ENCODE data around the gene DNAH8.

Gene DNAH8

DNA sequence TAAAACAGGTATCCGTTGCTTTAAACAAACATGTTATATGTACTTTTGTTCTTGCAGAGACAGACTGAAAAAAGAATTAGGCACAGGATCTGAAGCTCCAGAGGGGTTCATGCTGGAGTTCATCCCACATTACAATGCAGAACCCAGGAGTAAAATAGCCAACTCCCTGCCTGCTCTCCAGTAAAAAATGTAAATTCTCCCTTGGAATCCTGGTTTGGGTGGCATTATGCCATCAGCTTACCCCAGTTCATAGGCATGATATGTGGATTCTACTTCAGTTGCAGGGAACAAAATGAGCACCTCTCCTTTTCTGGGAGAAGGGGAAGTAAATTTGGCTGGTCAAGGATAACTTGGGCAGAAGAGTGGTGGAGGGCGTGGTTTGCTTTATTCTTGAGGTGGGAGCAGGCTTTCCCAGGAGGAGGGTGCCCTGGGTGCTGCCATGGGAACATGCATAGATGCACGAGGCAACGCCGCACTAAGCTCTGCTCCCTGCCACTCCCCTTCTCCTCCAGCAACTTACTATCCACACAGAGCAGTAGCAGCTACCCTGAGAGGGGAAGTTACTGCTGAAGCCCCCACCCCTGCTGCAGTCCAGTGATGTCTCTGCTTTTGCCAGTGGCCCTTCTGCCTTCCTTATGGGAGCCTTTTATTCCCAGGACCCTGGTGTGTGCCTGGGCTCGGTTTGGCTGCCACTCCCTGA lies 261.8 kb downstream of the DNAH8 start:
- TF ChIP-seq, protein P1, sequence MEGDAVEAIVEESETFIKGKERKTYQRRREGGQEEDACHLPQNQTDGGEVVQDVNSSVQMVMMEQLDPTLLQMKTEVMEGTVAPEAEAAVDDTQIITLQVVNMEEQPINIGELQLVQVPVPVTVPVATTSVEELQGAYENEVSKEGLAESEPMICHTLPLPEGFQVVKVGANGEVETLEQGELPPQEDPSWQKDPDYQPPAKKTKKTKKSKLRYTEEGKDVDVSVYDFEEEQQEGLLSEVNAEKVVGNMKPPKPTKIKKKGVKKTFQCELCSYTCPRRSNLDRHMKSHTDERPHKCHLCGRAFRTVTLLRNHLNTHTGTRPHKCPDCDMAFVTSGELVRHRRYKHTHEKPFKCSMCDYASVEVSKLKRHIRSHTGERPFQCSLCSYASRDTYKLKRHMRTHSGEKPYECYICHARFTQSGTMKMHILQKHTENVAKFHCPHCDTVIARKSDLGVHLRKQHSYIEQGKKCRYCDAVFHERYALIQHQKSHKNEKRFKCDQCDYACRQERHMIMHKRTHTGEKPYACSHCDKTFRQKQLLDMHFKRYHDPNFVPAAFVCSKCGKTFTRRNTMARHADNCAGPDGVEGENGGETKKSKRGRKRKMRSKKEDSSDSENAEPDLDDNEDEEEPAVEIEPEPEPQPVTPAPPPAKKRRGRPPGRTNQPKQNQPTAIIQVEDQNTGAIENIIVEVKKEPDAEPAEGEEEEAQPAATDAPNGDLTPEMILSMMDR (IDR thresholded peaks at IDR 0.05; ENCODE audit: low read depth, low read length) = no peak
- DNase-seq (ENCODE audit: low read depth in 2 of 2) = no peak
- H3K4me3 ChIP-seq (replicated peaks in 1 of 2; ENCODE audit: low read depth in 2 of 2, low read length in 2 of 2) = no peak overlapping the region

DNA sequence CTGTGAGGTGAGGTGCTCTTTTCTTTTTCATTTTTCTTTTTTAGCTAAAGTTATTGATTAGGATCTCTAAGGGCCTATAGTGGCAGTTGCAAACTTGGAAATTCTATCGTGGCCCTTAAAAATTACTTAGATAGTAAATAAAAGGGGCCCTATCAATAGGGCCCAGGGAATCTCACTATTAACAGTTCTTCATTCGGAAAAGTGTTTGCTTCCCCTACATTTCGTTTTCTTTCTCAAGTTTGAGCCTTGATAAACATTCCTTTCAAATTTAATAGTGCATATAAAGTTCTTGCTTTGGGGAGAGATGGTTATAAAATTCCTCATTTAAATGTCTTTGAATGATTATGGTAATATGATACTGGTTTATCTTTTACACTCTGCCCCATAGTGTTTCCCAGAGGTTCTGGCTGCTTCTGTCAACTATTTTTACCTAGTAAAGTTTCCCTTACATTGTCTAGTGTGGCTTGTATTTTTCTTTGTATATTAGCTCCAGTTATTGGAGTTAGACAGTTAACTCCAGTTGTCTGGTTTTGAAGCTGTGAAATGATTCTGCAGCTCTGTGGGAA lies 263.1 kb downstream of the DNAH8 start:
- TF ChIP-seq, protein P1 (IDR thresholded peaks at IDR 0.05; ENCODE audit: low read depth, low read length) = no peak
- no peak overlapping the region for H3K4me3 ChIP-seq (replicated peaks in 1 of 2; ENCODE audit: low read depth in 2 of 2, low read length in 2 of 2)
- DNase-seq (ENCODE audit: low read depth in 2 of 2) = no peak

DNA sequence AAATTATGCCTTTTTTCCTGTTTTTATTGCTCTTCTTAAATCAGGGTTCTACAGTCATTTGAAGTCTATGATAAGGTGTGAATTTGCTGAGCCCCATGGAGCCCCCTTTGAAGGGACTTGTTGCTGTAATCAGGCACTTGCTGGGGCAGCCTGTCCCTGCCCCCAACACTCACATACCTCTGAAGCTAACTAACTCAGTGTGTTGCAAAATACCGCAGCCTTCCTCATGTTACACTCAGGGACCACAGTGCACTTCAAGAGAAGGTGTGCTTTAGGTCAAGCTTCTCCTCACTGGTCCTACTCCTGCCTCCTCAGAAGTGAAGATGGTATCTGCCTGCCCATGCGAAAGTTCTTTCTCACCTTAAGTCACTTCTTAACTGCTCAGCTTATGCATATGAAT lies 267.4 kb downstream of the DNAH8 start:
- H3K4me3 ChIP-seq (replicated peaks in 1 of 2; ENCODE audit: low read depth in 2 of 2, low read length in 2 of 2) = no peak overlapping the region
- TF ChIP-seq, protein P1 (IDR thresholded peaks at IDR 0.05; ENCODE audit: low read depth, low read length) = no peak
- DNase-seq (ENCODE audit: low read depth in 2 of 2) = no peak

DNA sequence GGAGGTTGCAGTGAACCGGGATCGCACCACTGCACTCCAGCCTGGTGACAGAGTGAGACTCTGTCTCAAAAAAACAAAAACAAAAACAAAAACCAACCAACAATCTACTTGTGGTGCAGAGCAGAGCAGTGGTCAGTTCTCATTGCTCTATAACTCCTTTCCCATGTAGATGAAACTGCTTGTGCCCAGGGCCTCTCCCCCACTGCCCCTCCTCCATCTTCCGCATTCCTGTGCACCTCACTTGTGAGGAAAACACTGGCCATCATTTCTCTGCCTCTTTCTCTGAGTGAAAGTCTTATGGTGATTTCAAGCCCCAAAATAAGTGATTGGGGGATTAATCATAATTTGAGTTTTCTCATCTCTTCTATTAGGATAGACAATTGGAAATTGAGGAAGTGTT lies 269.6 kb downstream of the DNAH8 start:
- TF ChIP-seq, protein P1 (IDR thresholded peaks at IDR 0.05; ENCODE audit: low read depth, low read length) = no peak
- no peak for DNase-seq (ENCODE audit: low read depth in 2 of 2)
- H3K4me3 ChIP-seq (replicated peaks in 1 of 2; ENCODE audit: low read depth in 2 of 2, low read length in 2 of 2) = no peak overlapping the region

DNA sequence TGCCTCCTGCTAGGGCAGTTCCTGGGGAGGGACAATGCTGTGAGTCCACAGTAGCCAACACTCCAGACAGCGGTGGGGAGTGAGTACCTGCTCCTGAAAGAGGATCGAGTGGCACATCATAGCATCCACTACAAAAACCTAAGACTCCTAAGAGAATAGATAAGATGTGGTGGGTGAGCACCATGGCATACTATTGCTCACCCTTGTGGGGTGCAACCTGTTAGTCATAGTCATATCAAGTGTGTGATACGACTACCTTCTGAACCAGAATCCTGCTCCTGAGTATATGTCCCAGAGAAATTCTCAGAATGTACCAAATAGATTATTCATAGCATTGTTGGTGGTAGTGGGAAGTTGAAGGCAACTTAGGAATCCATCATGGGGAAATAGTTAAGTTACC lies 270.7 kb downstream of the DNAH8 start:
- no peak overlapping the region for H3K4me3 ChIP-seq (replicated peaks in 1 of 2; ENCODE audit: low read depth in 2 of 2, low read length in 2 of 2)
- no peak for DNase-seq (ENCODE audit: low read depth in 2 of 2)
- TF ChIP-seq, protein P1 (IDR thresholded peaks at IDR 0.05; ENCODE audit: low read depth, low read length) = no peak

DNA sequence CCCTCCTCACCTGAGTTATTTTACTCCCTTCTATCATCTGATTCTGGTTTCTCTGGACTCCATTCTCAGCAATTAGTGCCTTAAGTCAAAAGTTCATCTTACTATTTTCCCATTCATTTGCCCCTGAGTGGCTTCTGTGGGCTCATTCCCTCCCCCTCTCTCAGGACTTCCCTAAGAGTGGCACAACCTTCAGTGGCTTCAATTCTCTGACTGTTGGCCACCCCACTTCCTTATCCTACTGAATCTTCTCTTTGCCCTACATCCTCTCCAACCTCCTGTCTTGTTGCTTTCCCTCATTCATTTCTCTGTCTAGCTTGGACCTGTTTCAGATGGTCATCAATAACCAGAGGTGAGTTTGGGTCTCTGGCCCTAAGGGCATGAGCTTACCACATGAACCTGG lies 272.4 kb downstream of the DNAH8 start:
- no peak overlapping the region for H3K4me3 ChIP-seq (replicated peaks in 1 of 2; ENCODE audit: low read depth in 2 of 2, low read length in 2 of 2)
- TF ChIP-seq, protein P1 (IDR thresholded peaks at IDR 0.05; ENCODE audit: low read depth, low read length) = no peak
- DNase-seq (ENCODE audit: low read depth in 2 of 2) = no peak

All from cardiac fibroblast (primary cell).